K562 (cell line): Measurements from ENCODE around the gene ZFP36. TPM values are rescaled to one million over a fixed set of nuclear protein-coding genes. Genes with fewer than 3 reads are reported as not detected.

ENCODE experiments used
- CREM ChIP-seq: IDR thresholded peaks from 2 replicates; pipeline ENCODE4 v1.6.1; 2014; ENCODE audit warnings: antibody characterized with exemption, low read depth
- DIDO1 ChIP-seq: fragments of 450-650 bp; IDR thresholded peaks from 2 replicates; pipeline ENCODE4 v1.6.1; 2016; ENCODE audit warnings: low read depth, missing biosample characterization, missing genetic modification characterization
- MTA2 ChIP-seq: fragments of 450-650 bp; IDR thresholded peaks from 2 replicates; pipeline ENCODE4 v1.6.1; 2016; ENCODE audit warnings: low read depth
- NFIC ChIP-seq: fragments of 450-650 bp; IDR thresholded peaks from 2 replicates; pipeline ENCODE4 v1.6.1; 2017; ENCODE audit warnings: mild to moderate bottlenecking, inconsistent platforms
- OTX1 ChIP-seq: fragments of 450-650 bp; formaldehyde crosslinking; IDR thresholded peaks from 2 replicates; pipeline ENCODE4 v1.4.0; 2022; ENCODE audit warnings: mild to moderate bottlenecking
- ZNF224 ChIP-seq: sonication (generic); formaldehyde crosslinking; IDR thresholded peaks from 2 replicates; pipeline ENCODE4 v1.8.0; 2022; ENCODE audit warnings: mild to moderate bottlenecking, missing genetic modification reagents
- ZNF263 ChIP-seq: sonication (generic); formaldehyde crosslinking; IDR thresholded peaks from 2 replicates; pipeline ENCODE4 v1.8.0; 2022; ENCODE audit warnings: mild to moderate bottlenecking, missing genetic modification reagents, borderline replicate concordance
- ZNF384 ChIP-seq: IDR thresholded peaks from 2 replicates; pipeline ENCODE4 v1.6.1; 2012; ENCODE audit warnings: low read depth, low read length, improper control_type of control experiment
- polyA plus RNA-seq, 8 experiments: library from polyadenylated mRNA; depleted of rRNA in 4 of 8; stranded (reverse) in 5 of 8; unstranded in 3 of 8; fragments of >200 nt; fragmentation: Nextera tagmentation in 2 of 8; fragmentation: Illumina TruSeq in 1 of 8; extraction: Ambion mirVana in 2 of 8; extraction: Trizol in 1 of 8; gene quantifications; 2 replicates each; pipeline versions ENCODE4 v1.2.1 to v1.2.3, GENCODE V29; 2011 to 2014; ENCODE audit warnings: inconsistent platforms in 1 of 8, missing spikeins in 1 of 8
- total RNA-seq, 7 experiments: library from RNA; depleted of rRNA in 6 of 7; stranded (reverse); fragments of >200 nt in 6 of 7; fragmentation: Illumina TruSeq in 2 of 7; extraction: Trizol in 2 of 7; gene quantifications; 2 replicates each; pipeline versions ENCODE4 v1.2.1 to v1.2.3, GENCODE V29; 2011 to 2021; ENCODE audit warnings: low replicate concordance in 1 of 7
- TF ChIP-seq, protein P1 (sequence below): fragments of 250-450 bp; sonication (Bioruptor Pico); IDR thresholded peaks from 2 replicates; pipeline ENCODE4 v1.8.0; 2021; ENCODE audit warnings: moderate library complexity, mild to moderate bottlenecking, inconsistent platforms
- TF ChIP-seq, protein P2 (sequence below): fragments of 450-650 bp; IDR thresholded peaks from 2 replicates; pipeline ENCODE4 v1.6.1; 2016; ENCODE audit warnings: mild to moderate bottlenecking, moderate library complexity
- TF ChIP-seq, protein P3 (sequence below): sonication (generic); formaldehyde crosslinking; IDR thresholded peaks from 2 replicates; pipeline ENCODE4 v1.8.1; 2023; ENCODE audit warnings: mild to moderate bottlenecking, missing genetic modification reagents

The ZFP36 gene
- total and polyA plus RNA-seq, 9 of the 15 experiments (the other 6 are each of a cell fraction or from before 2014, with no cell fraction given): 1.0 to 20.1 (median 3.5) TPM

DNA sequence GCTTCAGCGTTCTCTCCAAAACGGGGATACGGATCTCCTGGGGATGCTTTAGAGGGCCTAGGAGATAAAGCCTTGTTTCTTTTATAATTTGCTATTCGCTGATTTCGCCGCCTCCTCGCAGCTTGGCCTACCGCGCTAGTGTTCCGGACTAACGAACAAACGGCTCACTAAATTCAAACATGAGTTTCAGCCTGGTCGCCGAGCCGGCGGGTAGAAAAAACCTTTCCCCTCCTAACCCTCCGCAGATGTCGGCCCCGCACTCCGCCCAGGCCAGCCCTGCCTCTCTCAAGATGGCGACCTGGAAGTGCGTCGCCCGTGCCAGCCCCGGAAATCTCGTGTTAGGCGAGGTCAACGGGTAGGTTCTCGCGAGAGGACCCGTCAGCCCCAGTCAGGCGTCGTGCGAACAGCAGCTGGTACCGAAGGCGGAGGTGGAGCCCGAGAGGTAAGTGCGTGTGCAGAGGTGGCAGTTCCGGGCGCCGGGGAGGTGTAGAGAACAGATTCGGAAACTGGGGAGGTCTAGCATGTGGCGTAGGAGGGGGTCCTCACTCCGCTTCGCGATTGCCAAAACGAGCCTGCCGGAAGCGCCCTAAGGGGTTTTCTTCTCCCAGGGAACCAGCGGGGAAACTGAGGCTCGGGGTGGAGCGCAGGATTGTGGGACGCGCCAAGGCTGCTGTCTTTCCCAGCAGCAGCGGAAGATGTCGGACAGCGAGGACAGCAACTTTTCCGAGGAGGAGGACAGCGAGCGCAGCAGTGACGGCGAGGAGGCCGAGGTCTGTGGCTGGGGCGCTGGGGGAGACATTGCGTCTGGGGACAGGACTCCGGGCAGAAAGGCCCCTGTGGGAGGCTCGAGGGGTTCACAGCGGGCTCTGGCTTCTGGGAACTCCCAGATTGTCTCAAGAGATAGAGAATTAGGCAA lies 38.8 kb downstream of the ZFP36 start, which contains the start of gene SUPT5H (continued):
- TF ChIP-seq CREM (peak; percentile 95), ZNF263 (peak; percentile 75; the same call in 1 of the 2 replicates), OTX1 (CRISPR knock-in tag) (0 out of 2 replicates have a peak, but pooled peaks have one; percentile 4), DIDO1 (tag) (peak; percentile 52; the same call in 1 of the 2 replicates), NFIC (no peak; the same call in 1 of the 2 replicates), ZNF224 (no peak), ZNF384 (peak; percentile 85), MTA2 (no peak)
- TF ChIP-seq, protein P1, sequence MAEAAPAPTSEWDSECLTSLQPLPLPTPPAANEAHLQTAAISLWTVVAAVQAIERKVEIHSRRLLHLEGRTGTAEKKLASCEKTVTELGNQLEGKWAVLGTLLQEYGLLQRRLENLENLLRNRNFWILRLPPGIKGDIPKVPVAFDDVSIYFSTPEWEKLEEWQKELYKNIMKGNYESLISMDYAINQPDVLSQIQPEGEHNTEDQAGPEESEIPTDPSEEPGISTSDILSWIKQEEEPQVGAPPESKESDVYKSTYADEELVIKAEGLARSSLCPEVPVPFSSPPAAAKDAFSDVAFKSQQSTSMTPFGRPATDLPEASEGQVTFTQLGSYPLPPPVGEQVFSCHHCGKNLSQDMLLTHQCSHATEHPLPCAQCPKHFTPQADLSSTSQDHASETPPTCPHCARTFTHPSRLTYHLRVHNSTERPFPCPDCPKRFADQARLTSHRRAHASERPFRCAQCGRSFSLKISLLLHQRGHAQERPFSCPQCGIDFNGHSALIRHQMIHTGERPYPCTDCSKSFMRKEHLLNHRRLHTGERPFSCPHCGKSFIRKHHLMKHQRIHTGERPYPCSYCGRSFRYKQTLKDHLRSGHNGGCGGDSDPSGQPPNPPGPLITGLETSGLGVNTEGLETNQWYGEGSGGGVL: no peak
- TF ChIP-seq, protein P2, sequence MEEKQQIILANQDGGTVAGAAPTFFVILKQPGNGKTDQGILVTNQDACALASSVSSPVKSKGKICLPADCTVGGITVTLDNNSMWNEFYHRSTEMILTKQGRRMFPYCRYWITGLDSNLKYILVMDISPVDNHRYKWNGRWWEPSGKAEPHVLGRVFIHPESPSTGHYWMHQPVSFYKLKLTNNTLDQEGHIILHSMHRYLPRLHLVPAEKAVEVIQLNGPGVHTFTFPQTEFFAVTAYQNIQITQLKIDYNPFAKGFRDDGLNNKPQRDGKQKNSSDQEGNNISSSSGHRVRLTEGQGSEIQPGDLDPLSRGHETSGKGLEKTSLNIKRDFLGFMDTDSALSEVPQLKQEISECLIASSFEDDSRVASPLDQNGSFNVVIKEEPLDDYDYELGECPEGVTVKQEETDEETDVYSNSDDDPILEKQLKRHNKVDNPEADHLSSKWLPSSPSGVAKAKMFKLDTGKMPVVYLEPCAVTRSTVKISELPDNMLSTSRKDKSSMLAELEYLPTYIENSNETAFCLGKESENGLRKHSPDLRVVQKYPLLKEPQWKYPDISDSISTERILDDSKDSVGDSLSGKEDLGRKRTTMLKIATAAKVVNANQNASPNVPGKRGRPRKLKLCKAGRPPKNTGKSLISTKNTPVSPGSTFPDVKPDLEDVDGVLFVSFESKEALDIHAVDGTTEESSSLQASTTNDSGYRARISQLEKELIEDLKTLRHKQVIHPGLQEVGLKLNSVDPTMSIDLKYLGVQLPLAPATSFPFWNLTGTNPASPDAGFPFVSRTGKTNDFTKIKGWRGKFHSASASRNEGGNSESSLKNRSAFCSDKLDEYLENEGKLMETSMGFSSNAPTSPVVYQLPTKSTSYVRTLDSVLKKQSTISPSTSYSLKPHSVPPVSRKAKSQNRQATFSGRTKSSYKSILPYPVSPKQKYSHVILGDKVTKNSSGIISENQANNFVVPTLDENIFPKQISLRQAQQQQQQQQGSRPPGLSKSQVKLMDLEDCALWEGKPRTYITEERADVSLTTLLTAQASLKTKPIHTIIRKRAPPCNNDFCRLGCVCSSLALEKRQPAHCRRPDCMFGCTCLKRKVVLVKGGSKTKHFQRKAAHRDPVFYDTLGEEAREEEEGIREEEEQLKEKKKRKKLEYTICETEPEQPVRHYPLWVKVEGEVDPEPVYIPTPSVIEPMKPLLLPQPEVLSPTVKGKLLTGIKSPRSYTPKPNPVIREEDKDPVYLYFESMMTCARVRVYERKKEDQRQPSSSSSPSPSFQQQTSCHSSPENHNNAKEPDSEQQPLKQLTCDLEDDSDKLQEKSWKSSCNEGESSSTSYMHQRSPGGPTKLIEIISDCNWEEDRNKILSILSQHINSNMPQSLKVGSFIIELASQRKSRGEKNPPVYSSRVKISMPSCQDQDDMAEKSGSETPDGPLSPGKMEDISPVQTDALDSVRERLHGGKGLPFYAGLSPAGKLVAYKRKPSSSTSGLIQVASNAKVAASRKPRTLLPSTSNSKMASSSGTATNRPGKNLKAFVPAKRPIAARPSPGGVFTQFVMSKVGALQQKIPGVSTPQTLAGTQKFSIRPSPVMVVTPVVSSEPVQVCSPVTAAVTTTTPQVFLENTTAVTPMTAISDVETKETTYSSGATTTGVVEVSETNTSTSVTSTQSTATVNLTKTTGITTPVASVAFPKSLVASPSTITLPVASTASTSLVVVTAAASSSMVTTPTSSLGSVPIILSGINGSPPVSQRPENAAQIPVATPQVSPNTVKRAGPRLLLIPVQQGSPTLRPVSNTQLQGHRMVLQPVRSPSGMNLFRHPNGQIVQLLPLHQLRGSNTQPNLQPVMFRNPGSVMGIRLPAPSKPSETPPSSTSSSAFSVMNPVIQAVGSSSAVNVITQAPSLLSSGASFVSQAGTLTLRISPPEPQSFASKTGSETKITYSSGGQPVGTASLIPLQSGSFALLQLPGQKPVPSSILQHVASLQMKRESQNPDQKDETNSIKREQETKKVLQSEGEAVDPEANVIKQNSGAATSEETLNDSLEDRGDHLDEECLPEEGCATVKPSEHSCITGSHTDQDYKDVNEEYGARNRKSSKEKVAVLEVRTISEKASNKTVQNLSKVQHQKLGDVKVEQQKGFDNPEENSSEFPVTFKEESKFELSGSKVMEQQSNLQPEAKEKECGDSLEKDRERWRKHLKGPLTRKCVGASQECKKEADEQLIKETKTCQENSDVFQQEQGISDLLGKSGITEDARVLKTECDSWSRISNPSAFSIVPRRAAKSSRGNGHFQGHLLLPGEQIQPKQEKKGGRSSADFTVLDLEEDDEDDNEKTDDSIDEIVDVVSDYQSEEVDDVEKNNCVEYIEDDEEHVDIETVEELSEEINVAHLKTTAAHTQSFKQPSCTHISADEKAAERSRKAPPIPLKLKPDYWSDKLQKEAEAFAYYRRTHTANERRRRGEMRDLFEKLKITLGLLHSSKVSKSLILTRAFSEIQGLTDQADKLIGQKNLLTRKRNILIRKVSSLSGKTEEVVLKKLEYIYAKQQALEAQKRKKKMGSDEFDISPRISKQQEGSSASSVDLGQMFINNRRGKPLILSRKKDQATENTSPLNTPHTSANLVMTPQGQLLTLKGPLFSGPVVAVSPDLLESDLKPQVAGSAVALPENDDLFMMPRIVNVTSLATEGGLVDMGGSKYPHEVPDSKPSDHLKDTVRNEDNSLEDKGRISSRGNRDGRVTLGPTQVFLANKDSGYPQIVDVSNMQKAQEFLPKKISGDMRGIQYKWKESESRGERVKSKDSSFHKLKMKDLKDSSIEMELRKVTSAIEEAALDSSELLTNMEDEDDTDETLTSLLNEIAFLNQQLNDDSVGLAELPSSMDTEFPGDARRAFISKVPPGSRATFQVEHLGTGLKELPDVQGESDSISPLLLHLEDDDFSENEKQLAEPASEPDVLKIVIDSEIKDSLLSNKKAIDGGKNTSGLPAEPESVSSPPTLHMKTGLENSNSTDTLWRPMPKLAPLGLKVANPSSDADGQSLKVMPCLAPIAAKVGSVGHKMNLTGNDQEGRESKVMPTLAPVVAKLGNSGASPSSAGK: peak; percentile 90
- TF ChIP-seq, protein P3, sequence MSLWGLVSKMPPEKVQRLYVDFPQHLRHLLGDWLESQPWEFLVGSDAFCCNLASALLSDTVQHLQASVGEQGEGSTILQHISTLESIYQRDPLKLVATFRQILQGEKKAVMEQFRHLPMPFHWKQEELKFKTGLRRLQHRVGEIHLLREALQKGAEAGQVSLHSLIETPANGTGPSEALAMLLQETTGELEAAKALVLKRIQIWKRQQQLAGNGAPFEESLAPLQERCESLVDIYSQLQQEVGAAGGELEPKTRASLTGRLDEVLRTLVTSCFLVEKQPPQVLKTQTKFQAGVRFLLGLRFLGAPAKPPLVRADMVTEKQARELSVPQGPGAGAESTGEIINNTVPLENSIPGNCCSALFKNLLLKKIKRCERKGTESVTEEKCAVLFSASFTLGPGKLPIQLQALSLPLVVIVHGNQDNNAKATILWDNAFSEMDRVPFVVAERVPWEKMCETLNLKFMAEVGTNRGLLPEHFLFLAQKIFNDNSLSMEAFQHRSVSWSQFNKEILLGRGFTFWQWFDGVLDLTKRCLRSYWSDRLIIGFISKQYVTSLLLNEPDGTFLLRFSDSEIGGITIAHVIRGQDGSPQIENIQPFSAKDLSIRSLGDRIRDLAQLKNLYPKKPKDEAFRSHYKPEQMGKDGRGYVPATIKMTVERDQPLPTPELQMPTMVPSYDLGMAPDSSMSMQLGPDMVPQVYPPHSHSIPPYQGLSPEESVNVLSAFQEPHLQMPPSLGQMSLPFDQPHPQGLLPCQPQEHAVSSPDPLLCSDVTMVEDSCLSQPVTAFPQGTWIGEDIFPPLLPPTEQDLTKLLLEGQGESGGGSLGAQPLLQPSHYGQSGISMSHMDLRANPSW: no peak
